Fibroblast of lung (primary cell): Measurements from ENCODE around the gene CST5.

ENCODE experiments used
- EZH2 ChIP-seq: IDR thresholded peaks from 2 replicates; pipeline ENCODE4 v1.5.1; 2012; ENCODE audit warnings: low read length, control low read depth, mild to moderate bottlenecking; ENCODE audit errors: missing control alignments
- TF ChIP-seq, protein P1 (sequence below), 2 donors: IDR thresholded peaks in 1 of 2; conservative IDR thresholded peaks in 1 of 2; 1 replicate in 1 of 2; 2 replicates in 1 of 2; pipeline ENCODE4 v1.5.1; 2011 to 2012; ENCODE audit warnings: low read length in 2 of 2, control low read depth in 1 of 2, inconsistent platforms in 1 of 2, low read depth in 1 of 2, mild to moderate bottlenecking in 1 of 2

DNA sequence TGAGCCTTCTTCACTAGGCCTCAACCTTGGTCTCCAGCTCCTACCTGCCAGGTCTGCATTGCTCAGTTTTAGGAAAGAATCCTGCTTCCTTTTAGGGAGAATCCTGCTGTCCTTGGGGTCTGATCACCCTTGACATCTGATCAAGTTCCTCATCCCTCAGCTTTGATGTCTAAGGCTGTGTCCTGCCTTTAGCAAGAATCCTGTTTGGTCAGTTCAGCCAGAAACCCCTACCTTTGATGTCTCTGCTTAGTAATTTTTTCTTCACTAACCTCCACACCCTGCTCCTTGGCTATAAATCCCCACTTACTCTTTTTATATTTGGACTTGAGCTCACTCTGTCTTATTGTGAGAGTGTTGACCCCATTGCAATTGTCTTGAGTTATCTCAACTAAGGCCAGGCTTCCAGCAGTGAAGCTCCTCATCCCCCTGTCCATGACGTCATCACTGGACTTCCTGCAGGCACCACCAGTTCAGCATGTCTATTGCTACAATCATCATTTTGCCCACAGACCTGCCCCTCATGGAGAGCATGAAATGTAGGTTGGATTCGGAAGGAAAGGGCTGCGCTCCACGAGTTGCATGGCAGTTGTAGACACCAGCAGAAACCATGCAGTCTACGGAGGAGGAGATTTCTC, 4.7 kb upstream of the CST5 start:
- TF ChIP-seq, protein P1, sequence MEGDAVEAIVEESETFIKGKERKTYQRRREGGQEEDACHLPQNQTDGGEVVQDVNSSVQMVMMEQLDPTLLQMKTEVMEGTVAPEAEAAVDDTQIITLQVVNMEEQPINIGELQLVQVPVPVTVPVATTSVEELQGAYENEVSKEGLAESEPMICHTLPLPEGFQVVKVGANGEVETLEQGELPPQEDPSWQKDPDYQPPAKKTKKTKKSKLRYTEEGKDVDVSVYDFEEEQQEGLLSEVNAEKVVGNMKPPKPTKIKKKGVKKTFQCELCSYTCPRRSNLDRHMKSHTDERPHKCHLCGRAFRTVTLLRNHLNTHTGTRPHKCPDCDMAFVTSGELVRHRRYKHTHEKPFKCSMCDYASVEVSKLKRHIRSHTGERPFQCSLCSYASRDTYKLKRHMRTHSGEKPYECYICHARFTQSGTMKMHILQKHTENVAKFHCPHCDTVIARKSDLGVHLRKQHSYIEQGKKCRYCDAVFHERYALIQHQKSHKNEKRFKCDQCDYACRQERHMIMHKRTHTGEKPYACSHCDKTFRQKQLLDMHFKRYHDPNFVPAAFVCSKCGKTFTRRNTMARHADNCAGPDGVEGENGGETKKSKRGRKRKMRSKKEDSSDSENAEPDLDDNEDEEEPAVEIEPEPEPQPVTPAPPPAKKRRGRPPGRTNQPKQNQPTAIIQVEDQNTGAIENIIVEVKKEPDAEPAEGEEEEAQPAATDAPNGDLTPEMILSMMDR (conservative IDR thresholded peaks at IDR 0.05 in 1 of 2, IDR thresholded peaks at IDR 0.05 in 1 of 2; ENCODE audit: low read depth in 1 of 2, low read length in 2 of 2), result no peak
- no peak for TF ChIP-seq EZH2
